Stimulated activated CD8-positive, alpha-beta memory T cell treated with anti-CD3 and anti-CD28 coated beads, Interleukin-12 subunit alpha, Interleukin-12 subunit beta, amount 100 ng/mL, for 1 hour (primary cell): ENCODE results near the gene CTDSP2.
"Not testable (repeated sequence)": the region's sequence is repeated elsewhere in the genome, so short reads cannot be mapped to it uniquely, and the experiment has no call there.

Experiments
- DNase-seq: peaks from one replicate; pipeline ENCODE4 v3.0.0-alpha.2; 2020; ENCODE audit warnings: low read depth

CTDSP2 gene

DNA sequence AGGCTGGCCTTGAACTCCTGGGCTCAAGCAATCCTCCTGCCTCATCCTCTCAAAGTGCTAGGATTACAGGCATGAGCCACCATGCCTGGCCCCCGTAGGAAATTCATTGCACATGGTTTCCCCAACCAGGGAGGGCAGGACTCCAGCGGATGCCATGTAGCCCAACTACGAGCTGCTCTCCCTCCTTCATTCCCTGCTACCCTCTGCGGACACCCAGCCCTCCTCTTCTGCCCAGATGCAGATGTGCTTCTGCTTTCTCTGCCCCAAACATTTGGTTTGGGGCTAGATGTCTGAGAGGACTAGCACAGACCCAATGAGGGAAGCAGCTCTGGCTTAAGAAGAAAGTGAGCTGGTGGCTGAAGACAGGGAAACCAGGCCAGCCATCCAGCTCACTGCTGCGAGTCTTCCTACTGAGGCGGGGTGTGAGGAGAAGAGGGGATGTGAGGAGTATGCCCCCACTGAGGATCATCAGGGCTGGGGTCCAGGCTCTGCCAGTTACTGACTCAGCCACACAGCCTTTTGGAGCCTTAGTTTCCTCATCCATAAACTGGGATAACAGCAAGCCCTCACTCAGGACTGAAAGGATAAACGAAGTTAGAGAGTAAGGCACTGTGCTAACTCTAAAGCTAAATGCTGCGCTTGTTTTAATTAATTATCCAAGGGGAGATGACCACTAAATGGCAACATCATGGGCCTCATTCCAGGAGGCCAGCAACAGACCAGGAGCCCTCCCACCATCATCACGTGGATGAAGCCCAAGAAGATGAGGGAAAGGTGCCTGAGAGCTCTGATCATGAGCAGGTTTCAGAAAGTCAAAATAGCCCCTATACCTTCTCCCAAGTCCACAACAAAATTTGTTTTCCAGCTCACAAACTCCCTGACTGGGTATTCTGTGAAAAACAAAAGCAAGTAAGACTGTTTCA, 10.9 kb downstream of the CTDSP2 start:
- DNase-seq: no peak

- no peak for DNase-seq
Observed at GRCh38 chr12:57834086-57834876, 12.2 kb downstream of the CTDSP2 start.

DNA sequence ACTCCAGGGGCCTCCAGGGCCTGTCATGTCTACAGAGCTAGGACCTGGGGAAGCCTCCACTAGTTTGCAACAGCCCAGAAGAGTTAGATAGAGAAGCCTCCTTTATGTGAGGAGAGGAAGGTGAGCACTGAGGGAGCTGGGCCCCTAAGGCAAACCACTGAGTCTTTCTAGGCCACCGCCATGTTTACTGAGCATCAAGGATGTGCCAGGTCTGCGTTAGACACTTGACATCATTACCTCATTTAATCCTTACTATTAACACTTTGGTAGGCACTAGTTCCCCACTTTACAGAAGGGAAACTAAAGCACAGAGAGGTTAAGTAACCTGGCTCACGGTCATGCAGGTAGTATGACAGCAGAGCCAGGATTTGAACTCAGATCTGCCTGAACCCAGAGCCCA, 12.9 kb downstream of the CTDSP2 start:
- DNase-seq: no peak

DNA sequence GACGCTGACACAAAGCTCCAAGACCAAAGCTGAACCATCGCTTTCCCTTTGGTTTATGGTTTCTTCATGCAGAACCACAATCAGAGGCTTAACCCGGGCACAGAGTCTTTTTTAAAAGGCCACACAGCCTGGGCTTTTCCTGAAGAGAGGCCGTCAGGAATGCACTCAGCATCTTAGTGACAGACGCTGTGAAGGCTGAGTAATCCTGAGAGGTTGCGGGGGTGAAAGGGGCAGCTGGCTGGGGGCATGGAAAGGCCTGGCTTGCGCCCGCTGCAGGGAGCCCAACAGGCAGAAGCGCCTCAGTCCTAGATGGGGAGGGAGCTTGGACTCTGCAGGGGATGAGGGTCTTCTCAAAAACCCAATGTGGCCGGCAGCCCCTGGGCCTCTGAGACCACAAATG, 13.6 kb downstream of the CTDSP2 start:
- no peak for DNase-seq

GRCh38 chr12:57830393-57830792, 16.1 kb downstream of the CTDSP2 start:
- no peak for DNase-seq

DNA sequence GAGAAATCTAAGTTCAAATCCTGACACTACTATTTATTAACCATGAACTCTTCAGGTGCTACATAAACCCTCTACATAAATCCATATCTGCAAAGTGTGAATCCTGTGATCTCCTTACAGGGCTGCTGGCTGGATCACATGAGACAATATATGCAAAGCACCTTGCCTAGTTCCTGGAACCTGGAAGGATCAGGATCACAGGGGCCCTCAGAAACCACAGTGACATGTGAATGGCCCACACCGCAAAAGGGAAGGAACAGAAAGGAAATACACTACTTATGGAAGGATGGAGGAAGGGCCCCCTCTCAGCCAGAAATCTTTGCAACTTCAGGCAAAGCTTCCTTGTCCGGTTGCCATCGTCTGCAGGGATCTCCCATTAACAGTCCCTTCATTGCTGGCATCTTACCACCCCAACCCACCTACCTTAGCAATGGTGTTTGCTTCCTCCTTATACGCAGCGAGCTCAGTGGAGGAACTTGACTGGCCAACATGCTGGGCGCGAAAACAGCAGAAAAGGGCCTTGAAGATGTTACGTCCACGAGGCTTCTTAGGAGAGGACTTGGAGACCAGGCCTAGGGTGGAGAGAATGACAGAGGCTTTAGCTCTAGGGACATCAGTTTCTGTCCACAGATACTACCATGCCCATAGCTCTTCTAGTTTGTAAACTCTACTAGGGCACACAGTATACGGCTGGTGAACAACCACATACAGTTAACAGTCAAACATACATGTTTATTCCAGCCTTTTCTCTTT, 17.3 kb downstream of the CTDSP2 start:
- no peak for DNase-seq

DNA sequence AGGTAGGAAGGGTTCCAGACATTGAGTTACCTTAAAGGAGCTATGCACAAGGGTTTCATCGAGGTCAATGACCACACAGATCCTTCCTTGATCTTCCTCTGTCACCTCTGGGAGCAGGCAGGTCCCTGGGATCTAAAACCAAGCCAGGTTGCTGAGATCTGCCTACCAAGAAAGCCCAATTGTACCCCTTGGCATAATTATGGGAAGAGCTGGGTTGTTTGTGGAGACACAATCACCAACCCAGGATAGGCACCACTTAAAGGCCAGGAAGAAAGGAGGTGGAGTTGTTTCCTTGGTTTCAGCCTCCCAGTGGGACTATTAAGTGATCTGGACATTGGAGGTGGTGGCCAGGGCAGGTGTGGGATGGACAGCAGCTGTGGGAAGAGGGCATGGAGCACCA, 19.6 kb downstream of the CTDSP2 start:
- no peak for DNase-seq

- no peak for DNase-seq
Observed at GRCh38 chr12:57826400-57826799, 20.1 kb downstream of the CTDSP2 start.

DNA sequence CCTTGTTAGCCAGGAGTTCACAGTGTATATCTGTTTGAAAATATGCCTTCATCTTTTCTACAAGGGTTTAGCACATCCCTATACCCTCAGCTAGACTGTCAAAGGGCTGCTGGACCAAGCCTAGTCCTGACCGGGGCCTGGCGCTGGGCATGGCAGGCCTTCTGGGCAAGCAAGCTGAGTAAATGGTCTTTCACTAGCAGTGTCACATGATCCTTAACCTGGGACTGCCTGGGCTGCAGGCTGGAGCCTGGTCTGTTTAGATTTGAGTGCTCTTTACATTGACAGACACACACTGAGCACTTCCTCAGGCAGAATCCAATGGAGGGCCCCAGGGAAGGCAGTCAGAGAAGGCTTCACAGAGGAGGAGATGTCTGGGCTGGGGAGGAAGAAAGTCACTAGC, 21.1 kb downstream of the CTDSP2 start:
- no peak for DNase-seq

GRCh38 chr12:57823908-57824640, 22.5 kb downstream of the CTDSP2 start:
- no peak for DNase-seq

DNA sequence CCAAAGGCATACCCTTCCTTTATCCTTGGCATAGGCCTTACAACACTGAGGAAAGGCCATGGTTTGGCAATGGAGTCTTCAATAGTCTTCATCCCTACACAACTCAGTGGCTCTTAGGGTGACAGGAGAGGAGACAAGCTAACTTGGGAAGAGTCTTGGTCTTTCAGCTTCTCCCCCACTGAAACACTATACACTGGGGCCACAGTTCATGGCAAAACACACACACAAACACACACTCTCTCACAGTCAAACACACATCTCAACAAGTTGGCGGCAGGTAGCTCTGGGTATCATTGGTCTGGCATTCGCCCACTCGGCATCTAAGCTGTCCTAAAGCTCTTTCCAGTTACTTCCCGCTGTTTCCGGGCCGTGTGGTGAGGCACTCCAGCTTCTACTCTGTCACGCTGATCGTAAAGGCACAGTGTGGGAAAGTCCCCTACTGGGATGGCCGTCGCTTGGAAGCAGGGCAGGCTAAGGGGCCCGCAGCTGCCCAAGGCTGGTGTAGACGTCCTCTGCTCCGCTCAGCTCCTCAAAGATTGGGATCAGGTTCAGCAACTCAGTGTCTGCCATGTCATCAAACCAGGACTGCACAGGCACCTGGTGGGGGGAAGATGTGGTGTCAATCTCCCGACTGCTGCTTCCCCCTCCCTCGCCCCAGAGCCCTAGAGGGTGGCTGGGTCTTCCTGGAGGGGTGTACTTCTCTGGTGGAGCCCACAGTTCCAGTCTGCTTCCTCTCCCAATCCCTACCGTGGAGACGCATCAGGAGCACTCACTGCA, 23.2 kb downstream of the CTDSP2 start:
- DNase-seq: no peak

DNA sequence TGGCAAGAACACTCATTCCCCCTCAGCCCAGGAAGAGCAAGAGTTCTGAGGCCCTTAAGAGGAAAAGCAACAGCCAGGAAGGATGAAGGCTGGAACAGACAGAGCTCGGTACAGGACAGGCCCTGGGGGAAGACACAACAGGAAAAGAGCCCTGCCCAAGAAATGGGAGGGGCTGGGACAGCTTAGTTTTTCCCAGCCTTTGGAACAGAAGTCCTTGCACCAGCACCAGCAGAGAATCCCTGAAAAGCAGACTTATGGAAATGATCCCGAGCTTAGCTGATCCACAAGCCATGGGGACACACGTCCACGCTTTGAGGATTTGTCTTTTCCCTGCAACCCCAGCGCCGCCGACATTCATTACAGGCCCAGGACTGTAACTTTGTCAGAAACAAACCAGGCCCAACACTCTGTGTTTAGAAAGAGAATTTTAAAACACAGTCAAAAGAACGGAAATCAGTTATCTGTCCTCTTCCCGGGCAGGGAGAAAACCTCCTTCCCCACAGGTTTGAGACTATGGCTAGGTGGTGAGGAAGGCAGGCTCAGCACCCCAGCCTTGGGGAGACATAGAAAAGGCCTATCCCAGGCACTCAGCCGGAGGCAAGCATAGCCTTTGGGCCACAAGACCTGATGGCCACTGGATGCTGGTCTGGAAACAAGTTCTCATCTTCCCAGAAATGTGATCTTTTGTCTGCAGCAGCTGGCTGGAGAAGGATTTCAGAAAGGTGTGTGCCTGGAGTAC, 24.0 kb downstream of the CTDSP2 start:
- no peak for DNase-seq

- DNase-seq: no peak
Observed at GRCh38 chr12:57821474-57822214, 24.9 kb downstream of the CTDSP2 start.

- DNase-seq: not testable (repeated sequence)
Observed at GRCh38 chr12:57821015-57821414, 25.5 kb downstream of the CTDSP2 start.

DNA sequence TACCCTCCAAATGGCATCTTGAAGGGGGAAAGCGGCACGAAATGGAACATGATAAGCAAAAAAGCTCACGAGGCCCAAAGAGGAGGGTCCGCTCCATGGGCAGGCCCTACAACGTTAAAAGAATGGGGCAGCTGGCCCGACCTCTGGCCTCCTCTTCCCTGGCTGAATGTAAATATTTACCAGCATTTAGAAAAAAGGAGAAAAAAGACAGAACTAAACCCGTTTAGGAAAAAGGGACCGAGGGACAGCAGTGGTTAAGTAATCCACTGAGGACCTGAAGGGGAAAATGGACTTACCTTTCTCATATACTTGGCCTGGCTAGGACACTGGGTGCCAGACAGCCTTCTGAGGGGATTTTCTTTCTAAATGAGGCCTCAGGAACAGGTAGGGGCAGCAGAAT, 26.4 kb downstream of the CTDSP2 start:
- DNase-seq: not testable (repeated sequence)

DNA sequence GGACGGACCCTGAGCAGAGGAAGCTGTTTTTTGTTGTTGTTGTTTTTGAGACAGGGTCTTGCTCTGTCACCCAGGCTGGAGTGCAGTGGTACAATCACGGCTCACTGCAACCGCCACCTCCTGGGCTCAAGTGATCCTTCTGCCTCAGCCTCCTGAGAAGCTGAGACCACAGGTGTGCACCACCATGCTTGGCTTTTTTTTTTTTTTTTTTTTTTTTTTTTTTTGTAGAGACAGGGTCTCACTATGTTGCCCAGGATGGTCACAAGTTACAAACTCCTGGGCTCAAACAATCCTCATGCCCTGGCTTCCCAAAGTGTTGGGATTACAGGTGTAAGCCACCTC, 28.6 kb downstream of the CTDSP2 start:
- not testable (repeated sequence) for DNase-seq

DNA sequence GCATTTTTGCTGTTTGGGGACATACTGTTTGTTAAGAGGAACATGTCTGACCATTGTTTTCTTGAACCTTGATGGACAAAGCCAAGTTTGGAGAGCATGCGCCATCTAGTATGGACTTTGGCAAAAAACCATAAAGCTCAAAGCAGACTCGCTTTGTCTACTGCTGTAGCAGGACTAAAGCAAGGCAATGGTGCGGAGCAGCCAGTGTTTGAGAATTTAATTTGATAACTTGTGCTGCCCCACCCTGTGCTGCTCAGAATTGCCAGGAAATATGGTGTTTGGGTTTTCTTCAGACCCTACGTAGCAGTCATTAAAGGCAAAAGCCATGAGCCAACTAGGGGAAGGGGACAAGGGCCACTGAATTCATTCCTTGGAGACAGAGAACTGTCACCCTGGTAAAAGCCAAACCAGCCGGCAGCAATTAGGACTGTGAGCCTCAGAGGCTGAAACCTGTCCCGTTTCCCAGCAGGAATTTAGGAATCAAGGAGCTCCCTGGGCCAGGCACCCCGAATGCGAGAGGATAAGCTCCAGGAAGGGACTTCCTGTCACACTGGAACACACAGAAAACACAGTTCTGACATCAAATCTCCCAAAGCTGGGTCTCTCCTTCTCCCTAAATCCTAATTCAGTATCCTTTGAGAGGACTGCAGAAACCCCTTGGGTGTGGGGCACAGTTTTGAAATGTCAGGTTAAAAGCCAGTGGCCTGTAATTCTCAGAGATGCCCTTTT, 29.1 kb downstream of the CTDSP2 start:
- no peak for DNase-seq

- DNase-seq: no peak
Observed at GRCh38 chr12:57816855-57817151, 29.7 kb downstream of the CTDSP2 start.
